Measurements from ENCODE around the gene MMRN1. TPM values are rescaled to one million over a fixed set of nuclear protein-coding genes. Genes with fewer than 3 reads are reported as not detected.
A peak's percentile ranks its signal among the peaks of the same experiment; 100 is the strongest.

Gene MMRN1, protein sequence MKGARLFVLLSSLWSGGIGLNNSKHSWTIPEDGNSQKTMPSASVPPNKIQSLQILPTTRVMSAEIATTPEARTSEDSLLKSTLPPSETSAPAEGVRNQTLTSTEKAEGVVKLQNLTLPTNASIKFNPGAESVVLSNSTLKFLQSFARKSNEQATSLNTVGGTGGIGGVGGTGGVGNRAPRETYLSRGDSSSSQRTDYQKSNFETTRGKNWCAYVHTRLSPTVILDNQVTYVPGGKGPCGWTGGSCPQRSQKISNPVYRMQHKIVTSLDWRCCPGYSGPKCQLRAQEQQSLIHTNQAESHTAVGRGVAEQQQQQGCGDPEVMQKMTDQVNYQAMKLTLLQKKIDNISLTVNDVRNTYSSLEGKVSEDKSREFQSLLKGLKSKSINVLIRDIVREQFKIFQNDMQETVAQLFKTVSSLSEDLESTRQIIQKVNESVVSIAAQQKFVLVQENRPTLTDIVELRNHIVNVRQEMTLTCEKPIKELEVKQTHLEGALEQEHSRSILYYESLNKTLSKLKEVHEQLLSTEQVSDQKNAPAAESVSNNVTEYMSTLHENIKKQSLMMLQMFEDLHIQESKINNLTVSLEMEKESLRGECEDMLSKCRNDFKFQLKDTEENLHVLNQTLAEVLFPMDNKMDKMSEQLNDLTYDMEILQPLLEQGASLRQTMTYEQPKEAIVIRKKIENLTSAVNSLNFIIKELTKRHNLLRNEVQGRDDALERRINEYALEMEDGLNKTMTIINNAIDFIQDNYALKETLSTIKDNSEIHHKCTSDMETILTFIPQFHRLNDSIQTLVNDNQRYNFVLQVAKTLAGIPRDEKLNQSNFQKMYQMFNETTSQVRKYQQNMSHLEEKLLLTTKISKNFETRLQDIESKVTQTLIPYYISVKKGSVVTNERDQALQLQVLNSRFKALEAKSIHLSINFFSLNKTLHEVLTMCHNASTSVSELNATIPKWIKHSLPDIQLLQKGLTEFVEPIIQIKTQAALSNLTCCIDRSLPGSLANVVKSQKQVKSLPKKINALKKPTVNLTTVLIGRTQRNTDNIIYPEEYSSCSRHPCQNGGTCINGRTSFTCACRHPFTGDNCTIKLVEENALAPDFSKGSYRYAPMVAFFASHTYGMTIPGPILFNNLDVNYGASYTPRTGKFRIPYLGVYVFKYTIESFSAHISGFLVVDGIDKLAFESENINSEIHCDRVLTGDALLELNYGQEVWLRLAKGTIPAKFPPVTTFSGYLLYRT
- under 1 TPM in 1 of 2 experiments, not detected in 1; 0.10 TPM for total RNA-seq

DNA sequence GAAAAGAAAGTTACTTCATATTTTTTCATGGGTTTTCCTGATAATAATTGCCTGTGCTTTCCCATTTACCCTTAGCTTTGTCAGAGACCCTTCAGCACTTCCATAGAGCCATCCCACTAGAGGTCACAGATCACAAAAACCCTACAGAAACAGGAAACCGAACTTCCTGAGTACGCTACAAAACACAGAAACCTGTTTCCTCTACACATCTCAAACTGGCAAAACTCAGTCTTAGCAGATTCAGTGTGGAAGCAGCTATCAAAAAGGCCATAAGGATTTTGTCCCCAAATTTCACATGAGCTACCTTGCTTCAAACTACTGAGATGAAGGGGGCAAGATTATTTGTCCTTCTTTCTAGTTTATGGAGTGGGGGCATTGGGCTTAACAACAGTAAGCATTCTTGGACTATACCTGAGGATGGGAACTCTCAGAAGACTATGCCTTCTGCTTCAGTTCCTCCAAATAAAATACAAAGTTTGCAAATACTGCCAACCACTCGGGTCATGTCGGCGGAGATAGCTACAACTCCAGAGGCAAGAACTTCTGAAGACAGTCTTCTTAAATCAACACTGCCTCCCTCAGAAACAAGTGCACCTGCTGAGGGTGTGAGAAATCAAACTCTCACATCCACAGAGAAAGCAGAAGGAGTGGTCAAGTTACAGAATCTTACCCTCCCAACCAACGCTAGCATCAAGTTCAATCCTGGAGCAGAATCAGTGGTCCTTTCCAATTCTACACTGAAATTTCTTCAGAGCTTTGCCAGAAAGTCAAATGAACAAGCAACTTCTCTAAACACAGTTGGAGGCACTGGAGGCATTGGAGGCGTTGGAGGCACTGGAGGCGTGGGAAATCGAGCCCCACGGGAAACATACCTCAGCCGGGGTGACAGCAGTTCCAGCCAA is at the start of gene MMRN1:
Gene MMRN1, plus strand, starts transcription at position 206 of the 902 bp plus-strand sequence. Its CDS starts 118 bp downstream, at position 324.
- H3K27ac Mint-ChIP-seq, result peak within 1 kb of the TSS; percentile 4
- no peaks in the 10 kb centered on the region for H3K9me3 Mint-ChIP-seq
- H3K27me3 Mint-ChIP-seq, result peaks cover 3% of the 10 kb centered on the region
- H3K4me1 Mint-ChIP-seq, result peaks cover 13% of the 10 kb centered on the region
- no peaks in the 10 kb centered on the region for H3K36me3 Mint-ChIP-seq
- H3K4me3 Mint-ChIP-seq, result peak within 1 kb of the TSS; percentile 22
- DNase-seq, result no peak

DNA sequence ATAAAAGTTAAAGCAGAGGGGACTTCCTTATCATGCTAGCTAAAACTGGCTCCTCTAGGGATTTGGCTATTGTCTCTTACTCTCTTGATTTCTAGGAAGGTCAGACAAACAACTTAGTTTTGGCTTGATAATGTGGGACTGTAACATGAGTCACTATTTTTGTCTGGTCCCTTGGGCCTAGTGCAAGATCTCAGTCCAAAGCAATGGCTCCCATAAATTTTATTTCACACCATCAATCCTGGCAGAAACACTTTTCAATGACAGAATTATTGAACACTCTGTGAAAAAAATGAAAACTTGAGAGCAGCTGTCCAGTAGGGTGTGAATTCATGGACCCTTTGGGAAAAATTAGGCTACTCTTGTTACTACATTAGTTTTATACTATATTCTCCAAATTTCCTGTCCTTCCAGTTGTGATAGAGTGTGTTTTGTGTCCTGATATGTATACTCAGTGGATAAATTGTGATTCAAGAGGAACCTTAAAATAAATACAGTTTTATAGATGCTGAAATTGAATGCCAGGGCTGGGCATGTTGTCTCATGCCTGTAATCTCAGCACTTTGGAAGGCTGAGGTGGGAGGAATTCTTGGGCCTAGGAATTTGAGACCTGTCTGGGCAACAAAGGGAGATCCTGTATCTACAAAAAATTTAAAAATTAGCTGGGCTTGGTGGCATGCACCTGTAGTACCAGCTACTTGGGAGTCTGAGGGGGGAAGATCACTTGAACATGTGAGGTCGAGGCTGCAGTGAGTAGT is 46.9 kb upstream of the MMRN1 start:
- no peak overlapping the region for H3K27ac Mint-ChIP-seq
- no peaks in the 10 kb centered on the region for H3K4me1 Mint-ChIP-seq
- no peaks in the 10 kb centered on the region for H3K27me3 Mint-ChIP-seq
- DNase-seq, result no peak
- peaks cover 9% of the 10 kb centered on the region for H3K9me3 Mint-ChIP-seq
- peaks cover 2% of the 10 kb centered on the region for H3K36me3 Mint-ChIP-seq
- no peak overlapping the region for H3K4me3 Mint-ChIP-seq

DNA sequence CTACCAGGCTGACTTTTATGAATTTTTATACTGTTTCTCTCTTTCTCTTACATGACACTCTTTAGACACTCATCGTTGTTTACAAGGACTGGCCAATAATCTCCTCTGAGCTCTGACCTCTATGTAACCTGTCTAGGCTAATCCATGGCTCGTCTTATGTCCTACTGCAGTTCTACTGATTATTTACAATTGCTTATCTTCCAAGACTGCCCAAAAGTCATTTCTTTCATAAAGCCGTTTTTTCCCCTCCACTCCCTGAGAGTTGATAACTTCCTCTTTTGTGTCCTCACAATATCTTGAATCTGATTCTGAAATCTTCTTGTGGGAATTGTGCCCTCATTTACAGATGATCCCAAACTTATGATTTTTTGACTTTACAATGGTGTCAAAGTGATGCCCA is 39.4 kb upstream of the MMRN1 start:
- H3K27me3 Mint-ChIP-seq, result peaks cover 14% of the 10 kb centered on the region
- peaks cover 2% of the 10 kb centered on the region for H3K9me3 Mint-ChIP-seq
- no peak for DNase-seq
- H3K36me3 Mint-ChIP-seq, result no peaks in the 10 kb centered on the region
- H3K4me1 Mint-ChIP-seq, result no peaks in the 10 kb centered on the region
- H3K4me3 Mint-ChIP-seq, result no peak overlapping the region
- no peak overlapping the region for H3K27ac Mint-ChIP-seq

DNA sequence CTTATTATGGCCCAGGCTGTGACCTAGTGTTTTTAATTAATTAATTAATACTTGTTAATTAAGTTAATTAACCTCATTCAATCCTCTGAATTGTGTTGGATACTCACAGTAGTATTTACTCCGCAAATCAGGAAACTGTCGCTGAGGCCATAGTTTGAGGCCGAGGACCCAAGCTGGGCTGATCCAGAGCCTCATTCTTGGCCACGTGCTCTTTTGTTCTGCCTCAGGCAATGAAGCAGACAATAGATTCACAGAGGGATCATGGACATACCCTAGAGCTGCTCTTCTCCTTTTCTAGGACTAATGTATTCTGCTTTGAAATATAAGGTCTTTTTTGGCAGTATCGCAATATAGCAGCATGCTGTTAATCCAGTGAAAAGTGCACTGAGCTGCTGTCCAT is 33.7 kb upstream of the MMRN1 start:
- no peak for DNase-seq
- H3K9me3 Mint-ChIP-seq, result no peaks in the 10 kb centered on the region
- no peak overlapping the region for H3K4me3 Mint-ChIP-seq
- no peak overlapping the region for H3K27ac Mint-ChIP-seq
- no peaks in the 10 kb centered on the region for H3K4me1 Mint-ChIP-seq
- H3K36me3 Mint-ChIP-seq, result no peaks in the 10 kb centered on the region
- peaks cover 7% of the 10 kb centered on the region for H3K27me3 Mint-ChIP-seq

DNA sequence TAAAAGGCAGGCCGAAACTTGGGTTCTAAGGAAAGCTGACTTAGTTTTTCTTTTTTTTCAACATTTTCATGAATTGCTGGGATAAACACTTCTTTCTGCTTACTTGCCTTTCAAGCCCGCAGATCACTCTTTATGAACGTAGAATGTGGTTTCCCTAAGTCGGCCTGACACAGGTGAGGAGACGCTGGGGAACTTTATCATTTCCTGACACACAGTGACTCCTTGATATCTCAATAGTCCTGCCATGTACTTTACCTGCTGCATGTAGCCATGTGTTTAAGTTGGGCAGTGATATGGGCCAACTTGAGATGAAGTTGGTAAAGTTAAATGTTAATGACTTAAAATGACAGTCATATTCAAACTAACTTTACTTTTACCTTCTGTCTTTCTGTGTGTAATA is 31.1 kb upstream of the MMRN1 start:
- DNase-seq, result no peak
- Mint-ChIP-seq H3K4me1 (no peaks in the 10 kb centered on the region), H3K4me3 (no peak overlapping the region), H3K27ac (no peak overlapping the region), H3K36me3 (no peaks in the 10 kb centered on the region), H3K27me3 (no peaks in the 10 kb centered on the region), H3K9me3 (no peaks in the 10 kb centered on the region)

DNA sequence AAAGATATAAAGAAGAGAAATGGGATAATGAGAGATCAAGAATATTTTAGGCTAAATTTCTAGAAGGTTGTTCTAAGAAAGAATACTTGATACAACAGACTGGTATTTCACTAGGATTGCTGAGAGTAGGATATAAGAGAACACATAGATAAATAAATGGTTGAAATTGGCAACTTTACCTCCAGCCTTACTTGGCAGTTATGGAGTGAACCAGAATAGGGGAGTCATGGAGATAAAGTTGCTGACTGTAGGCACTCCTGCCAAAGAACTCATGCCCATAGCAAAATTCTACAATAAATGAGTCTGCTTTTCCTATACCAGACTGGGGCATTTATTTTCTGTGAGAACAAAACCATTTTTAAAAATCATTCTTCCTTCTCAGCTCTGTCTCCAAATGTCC is 26.4 kb upstream of the MMRN1 start:
- no peak for DNase-seq
- Mint-ChIP-seq H3K27me3 (no peaks in the 10 kb centered on the region), H3K27ac (no peak overlapping the region), H3K4me3 (no peak overlapping the region), H3K9me3 (no peaks in the 10 kb centered on the region), H3K36me3 (no peaks in the 10 kb centered on the region), H3K4me1 (no peaks in the 10 kb centered on the region)

DNA sequence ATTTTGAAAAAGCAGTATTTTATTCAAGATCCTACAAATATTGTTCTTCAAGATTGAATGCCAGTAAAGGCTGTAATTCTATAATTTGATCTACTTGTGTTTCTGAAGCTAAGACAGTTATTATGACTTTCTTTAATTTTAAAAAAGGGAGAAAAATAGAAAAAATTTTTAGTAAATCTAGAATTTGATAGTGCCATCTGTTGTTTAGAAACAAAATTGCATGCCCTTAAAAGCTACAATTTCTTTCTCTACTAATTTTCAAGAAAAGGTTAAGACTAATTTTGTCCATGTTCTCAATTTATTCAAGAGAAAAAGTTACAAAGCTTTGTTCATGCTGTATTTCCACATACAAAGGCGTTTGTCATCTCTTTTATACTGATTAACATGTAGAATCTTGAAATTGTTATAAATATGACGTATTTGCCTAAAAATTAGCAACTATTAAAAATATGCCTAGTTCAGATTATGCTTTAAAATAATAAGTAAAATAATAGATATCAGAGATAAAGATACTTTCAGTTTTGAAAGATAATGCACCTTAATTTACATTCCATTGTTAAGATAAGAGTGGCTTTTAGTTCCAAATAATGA is 25.6 kb upstream of the MMRN1 start:
- Mint-ChIP-seq H3K4me1 (no peaks in the 10 kb centered on the region), H3K27ac (no peak overlapping the region), H3K9me3 (no peaks in the 10 kb centered on the region), H3K36me3 (no peaks in the 10 kb centered on the region), H3K4me3 (no peak overlapping the region), H3K27me3 (no peaks in the 10 kb centered on the region)
- no peak for DNase-seq

DNA sequence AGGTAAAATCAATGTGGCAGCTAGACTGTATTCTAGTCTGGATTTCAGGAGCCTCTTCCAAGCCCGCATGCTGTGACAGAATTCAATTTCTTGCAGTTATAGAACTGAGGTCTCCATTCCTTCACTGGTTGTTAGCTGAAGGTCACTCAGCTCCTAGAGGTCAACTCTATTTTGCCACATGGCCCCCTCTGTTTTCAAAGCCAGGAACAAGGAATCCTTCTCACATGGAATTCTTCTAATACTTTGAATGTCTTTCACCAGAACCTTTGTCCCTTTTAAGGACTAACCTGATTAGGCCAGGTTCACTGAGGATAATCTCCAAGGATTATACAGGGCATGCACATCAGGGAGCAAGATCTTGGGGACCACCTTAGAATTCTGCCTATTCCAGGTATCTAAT is 23.4 kb upstream of the MMRN1 start:
- no peaks in the 10 kb centered on the region for H3K27me3 Mint-ChIP-seq
- no peaks in the 10 kb centered on the region for H3K9me3 Mint-ChIP-seq
- H3K4me1 Mint-ChIP-seq, result no peaks in the 10 kb centered on the region
- no peaks in the 10 kb centered on the region for H3K36me3 Mint-ChIP-seq
- no peak overlapping the region for H3K4me3 Mint-ChIP-seq
- H3K27ac Mint-ChIP-seq, result no peak overlapping the region
- DNase-seq, result no peak

DNA sequence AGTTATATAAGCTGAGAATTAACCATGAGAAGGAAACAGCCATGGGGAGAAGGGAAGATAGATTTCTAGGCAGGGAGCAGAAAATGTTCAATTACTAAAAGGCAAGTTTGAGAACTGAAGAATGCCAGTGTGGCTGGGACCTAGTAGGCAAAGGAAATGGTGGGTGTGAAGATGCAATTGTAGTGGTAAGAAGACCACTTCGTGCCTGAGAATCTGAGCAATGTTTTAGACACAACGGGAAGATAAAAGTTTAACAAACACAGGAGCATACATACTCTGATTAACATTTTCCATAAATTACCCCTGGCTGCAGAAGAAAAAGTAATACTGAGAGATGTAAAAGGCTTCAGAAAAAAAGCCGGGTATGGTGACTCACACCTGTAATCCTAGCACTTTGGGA is 18.1 kb upstream of the MMRN1 start:
- DNase-seq, result no peak
- H3K27me3 Mint-ChIP-seq, result peaks cover 4% of the 10 kb centered on the region
- no peak overlapping the region for H3K27ac Mint-ChIP-seq
- H3K4me1 Mint-ChIP-seq, result peaks cover 4% of the 10 kb centered on the region
- H3K9me3 Mint-ChIP-seq, result no peaks in the 10 kb centered on the region
- no peak overlapping the region for H3K4me3 Mint-ChIP-seq
- no peaks in the 10 kb centered on the region for H3K36me3 Mint-ChIP-seq

DNA sequence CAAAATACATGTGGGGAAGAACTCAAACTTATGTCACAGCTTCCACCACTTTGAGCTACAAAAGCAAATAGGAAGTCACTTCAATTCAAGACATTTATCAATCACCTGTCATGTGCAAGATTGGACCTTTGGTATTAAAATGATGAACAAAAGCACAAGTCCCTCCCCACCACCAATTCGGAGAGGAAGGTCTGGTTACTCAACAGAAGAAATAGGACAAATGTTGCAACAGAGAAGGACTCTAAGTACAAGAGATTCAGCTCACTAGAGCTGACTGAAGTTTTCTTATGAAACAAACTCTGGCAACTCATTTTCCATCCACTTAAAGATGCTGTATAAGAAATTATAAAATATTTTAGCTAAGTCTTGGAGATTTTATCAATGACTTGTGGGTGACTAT is 16.0 kb upstream of the MMRN1 start:
- DNase-seq, result no peak
- H3K27ac Mint-ChIP-seq, result no peak overlapping the region
- H3K4me3 Mint-ChIP-seq, result no peak overlapping the region
- peaks cover 4% of the 10 kb centered on the region for H3K4me1 Mint-ChIP-seq
- no peaks in the 10 kb centered on the region for H3K36me3 Mint-ChIP-seq
- H3K9me3 Mint-ChIP-seq, result no peaks in the 10 kb centered on the region
- peaks cover 4% of the 10 kb centered on the region for H3K27me3 Mint-ChIP-seq

DNA sequence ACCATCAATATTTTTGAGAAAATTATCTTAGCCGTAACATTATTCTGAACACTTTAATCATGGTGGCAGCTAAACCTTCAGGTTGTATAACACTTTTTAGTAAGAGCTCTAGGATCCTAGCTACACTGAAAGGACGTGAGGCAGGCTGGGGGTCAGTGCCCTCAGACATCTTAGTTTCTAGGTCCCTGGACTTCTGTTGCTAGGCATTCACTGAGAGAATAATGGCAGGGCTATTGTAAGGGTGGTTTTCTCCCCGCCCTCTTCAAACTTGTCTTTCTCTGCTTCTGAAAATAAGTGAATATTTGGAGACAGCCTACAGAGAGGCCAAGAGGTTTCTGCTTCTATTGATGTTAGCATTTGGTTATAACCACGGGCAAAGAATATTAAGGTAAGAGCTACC is 15.4 kb upstream of the MMRN1 start:
- DNase-seq, result no peak
- Mint-ChIP-seq H3K9me3 (no peaks in the 10 kb centered on the region), H3K27me3 (peaks cover 4% of the 10 kb centered on the region), H3K27ac (no peak overlapping the region), H3K36me3 (no peaks in the 10 kb centered on the region), H3K4me3 (no peak overlapping the region), H3K4me1 (peaks cover 4% of the 10 kb centered on the region)

DNA sequence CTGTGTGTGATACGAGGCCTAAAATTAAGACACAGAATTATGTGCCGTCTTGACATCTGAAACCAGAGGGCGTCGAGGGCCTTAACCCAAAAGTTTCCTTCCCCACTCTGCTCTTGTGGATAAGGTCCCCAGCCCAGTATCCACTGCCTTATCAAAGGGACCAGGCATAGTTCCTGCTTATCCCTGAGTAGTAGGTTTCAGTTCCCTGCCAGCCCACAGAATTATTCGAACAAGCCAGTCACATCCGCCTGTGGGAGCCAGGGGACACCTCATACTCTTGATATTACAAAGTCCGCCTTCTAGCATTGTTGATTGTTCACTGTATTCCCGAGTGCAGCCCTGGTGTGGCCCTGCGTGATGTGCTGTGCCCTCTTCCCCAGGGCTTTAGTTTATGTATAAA is 5.4 kb upstream of the MMRN1 start:
- Mint-ChIP-seq H3K27me3 (peaks cover 6% of the 10 kb centered on the region), H3K9me3 (no peaks in the 10 kb centered on the region), H3K4me3 (no peak overlapping the region), H3K36me3 (no peaks in the 10 kb centered on the region), H3K4me1 (peaks cover 2% of the 10 kb centered on the region), H3K27ac (no peak overlapping the region)
- no peak for DNase-seq

DNA sequence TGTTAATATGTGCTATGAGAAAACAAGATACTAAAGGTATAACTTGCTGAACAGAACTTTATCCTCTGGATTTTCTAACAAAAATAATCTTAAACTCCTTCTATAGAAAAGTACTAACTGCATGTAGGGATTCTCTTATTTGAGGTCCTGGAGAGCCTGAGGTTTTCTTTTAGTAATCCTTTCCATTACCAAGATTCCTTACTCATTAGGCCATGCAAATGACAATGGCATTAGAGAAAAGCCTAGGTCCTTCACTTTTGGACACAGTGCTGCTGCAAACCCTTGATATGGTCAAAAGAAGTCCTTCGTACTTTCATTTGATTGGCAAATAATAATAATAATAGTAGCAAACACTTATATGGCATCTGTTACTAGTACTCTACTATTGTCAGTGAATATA is 3.2 kb downstream of the MMRN1 start:
- H3K36me3 Mint-ChIP-seq, result no peaks in the 10 kb centered on the region
- peaks cover 13% of the 10 kb centered on the region for H3K4me1 Mint-ChIP-seq
- no peaks in the 10 kb centered on the region for H3K9me3 Mint-ChIP-seq
- peaks cover 3% of the 10 kb centered on the region for H3K27me3 Mint-ChIP-seq
- no peak for DNase-seq
- no peak overlapping the region for H3K27ac Mint-ChIP-seq
- H3K4me3 Mint-ChIP-seq, result no peak overlapping the region
